CD4-positive, alpha-beta T cell treated with Interleukin-4 for 4 hours (primary cell): ENCODE measurements around the gene ACAP3.

Experiments used
- DNase-seq: peaks from one replicate; pipeline ENCODE4 v3.0.0-alpha.2; 2020

ACAP3 gene, protein sequence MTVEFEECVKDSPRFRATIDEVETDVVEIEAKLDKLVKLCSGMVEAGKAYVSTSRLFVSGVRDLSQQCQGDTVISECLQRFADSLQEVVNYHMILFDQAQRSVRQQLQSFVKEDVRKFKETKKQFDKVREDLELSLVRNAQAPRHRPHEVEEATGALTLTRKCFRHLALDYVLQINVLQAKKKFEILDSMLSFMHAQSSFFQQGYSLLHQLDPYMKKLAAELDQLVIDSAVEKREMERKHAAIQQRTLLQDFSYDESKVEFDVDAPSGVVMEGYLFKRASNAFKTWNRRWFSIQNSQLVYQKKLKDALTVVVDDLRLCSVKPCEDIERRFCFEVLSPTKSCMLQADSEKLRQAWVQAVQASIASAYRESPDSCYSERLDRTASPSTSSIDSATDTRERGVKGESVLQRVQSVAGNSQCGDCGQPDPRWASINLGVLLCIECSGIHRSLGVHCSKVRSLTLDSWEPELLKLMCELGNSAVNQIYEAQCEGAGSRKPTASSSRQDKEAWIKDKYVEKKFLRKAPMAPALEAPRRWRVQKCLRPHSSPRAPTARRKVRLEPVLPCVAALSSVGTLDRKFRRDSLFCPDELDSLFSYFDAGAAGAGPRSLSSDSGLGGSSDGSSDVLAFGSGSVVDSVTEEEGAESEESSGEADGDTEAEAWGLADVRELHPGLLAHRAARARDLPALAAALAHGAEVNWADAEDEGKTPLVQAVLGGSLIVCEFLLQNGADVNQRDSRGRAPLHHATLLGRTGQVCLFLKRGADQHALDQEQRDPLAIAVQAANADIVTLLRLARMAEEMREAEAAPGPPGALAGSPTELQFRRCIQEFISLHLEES

DNA sequence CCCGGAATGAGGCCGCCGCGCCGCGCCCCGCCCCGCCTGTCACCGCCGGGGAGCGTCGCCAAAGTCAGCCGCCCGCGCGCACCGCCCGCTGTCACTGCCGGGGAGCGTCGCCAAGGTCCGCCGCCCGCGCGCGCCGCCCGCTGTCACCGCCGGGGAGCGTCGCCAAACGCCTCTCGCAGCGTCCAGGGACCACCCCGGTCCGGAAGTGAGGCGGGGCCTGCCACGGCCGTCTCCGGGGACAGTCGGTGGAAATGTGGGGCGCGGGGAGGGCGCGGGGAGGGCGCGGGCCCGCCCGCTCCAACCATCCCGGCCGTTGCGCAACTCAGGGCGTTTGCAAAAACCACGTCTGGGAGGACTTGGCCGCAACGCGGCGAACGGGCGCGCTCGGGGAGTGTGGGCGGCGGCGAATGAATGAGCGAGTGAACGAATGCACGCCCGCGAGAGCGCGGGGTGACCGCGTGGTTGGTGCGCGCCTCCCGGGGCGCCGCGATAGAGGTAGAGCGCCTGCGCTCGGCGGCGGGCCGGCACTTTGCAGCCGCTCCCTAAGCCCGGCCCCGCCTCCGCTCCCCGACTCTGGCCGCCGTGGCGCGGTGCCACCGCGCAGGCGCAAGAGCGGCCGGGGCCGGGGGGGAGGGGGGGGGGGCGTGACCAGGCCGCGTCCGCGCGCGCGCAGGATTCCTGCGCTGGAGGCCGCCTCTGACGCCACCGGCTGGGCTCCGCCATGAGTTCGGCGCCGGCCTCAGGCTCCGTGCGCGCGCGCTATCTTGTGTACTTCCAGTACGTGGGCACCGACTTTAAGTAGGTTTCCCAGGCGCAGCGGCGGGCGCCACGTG lies at the start of gene ACAP3, which contains the start of gene PUSL1:
TSS of gene ACAP3 (minus strand) at position 8 of the 833 bp plus-strand sequence. CDS start 115 bp downstream, outside the sequence.
TSS of gene PUSL1 (plus strand) at position 675 of the 833 bp plus-strand sequence. CDS start at position 722, 47 bp downstream.
- peak; percentile 88 for DNase-seq

DNA sequence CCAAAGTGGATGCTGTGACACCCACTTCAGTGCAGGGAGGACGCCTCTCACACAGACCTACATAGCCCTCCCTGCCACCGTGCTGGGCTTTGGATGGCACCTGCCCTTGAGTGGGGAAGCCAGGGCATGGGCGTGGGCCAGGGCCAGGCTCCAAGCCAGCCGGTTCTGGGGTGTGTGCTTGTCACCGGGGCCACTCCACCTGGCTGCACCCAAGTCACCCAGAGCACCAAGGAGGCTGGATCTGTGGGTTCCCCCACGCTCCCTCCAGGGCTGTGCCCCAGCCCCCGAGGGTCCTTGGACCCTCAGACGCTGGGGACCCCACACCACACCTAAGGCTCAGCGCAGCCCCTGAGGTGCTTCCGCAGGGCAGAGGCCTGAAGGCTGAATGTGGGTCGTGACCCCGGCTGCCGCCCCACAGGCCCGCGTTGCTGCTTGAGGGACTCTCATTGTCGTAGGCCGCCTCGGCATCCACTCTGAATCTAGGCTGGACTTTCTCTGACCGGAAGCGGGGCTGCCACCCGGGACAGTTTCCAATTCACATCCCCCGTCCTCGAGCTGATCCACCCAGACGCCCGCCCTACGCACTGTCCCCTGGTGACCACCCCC lies 49.2 kb upstream of the ACAP3 start:
- DNase-seq, result no peak

DNA sequence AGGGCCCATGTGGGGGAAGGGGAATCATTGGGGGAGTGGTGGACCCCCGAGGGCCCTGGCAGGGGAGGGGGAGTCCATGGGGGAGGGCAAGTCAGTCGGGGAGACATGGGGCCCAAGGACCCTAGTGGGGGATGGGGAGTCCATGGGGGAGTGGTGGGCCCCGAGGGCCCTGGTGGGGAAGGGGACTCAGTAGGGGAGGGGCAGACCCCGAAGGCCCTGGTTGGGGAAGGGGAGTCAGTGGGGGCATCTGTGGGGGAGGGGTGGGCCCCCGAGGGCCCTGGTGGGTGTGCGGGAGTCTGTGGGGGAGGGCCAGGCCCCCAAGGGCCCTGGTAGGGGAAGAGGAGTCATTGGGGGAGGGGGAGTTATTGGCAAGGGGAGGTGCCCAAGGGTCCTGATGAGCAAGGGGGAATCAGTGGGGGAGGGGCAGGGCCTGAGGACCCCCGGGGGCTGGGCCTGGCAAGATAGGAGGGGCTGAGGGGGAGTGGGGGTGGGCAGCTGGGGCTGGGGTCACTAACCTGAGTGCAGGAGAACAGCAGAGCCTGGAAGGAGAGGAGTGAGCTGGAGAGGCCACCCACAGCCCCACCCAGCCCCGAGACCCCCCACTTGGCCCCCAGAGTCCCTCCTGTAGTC lies 48.6 kb upstream of the ACAP3 start:
- DNase-seq, result no peak

DNA sequence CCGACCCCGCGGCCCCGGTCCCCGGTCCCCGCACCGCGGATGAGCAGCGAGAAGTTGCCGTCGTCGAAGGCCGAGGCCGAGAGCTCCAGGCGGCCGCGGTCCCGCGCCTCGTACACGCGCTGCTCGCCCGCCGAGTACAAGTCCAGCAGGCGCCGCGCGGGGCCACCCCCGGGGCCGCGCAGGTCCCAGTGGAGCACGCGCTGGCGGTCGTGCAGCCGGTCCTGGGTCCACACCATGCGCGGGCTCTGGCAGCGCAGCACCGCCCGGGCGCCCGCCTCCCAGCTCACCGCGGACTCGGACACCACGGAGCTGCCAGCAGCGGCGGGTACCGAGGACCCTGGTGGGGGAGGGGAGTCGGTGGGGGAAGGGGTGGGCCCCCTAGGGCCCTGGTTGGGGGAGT lies 47.7 kb upstream of the ACAP3 start:
- no peak for DNase-seq

DNA sequence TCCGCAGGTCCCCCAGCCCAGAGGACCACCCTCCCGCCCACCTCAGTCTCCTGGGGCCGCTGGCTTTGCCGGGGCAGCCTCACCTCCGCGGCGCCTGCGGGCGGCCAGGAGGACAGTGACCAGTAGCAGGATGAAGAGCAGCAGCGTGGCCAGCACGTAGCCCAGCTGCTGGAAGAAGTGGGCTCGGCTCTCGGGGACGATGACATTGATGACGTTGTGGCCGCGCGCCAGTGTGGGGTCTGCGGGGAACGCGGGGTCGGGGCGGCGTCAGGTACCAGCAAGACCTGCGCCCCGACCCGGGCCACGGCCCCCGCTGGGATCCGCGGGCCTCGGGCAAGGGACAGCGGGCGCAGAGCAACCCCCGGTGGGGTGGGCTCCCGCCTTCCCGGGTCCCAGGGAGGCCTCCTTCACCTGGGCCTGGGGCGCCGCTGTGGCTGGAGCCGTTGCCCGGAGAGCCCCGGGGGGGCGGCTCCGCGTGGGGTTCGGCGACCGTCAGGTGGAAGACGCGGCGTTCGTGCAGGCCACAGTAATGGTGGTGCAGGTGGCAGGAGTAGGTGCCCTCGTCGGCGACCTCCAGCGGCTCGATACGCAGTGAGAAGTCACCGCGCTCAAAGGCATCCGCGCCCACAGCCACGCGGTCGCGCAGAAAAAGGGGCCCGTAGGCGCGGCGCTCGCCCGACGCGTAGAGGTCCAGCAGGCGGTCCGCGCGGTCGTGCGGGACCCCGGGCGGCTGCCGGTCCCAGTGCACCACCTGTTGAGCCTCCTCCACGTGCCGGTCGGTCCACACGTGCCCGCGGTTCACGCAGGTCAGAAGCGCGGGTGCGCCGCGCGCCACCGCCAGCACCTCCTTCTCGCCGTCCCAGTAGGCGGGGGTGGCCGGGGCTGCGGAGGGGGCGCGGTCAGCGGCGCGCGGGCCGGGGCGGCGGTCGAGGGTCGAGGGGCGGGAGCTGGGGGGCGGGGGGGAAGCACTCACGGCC lies 46.8 kb upstream of the ACAP3 start:
- no peak for DNase-seq

DNA sequence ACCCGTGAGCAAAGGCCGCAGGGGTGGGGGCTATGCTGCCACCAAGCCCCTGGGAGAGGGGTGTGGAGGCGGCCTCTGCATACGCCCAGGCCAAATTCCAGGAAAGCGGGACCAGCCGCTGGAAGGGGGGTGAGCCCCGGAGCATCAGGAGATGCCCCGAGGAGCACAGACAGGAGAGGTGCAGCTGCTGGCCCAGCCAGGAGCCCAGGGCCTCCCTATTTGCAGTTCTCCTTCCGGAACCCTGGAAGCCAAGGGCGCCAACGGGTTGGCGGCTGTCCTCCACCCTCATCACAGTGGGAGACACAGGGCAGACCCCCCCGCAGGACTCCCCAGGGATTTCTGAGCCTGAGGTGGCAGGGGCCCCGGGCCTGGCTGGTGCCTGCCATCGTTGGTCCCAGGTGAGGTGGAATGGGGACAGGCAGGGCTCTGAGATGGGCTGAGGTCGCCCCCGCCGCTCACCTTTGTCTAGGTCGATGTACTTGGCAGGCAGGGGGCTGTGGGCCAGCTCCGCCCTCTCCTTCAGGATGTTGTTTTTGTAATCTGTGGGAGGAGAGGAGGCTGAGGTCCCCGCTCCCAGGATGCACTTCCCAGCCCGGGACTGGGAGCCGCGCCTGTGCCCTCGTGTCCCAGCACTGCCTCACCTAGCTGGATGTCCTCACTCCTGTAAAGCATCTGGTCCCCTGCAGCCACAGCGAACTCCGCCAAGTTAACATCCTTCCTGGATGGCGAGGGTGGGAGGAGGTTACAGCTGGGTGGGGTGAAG lies 45.8 kb upstream of the ACAP3 start:
- no peak for DNase-seq

DNA sequence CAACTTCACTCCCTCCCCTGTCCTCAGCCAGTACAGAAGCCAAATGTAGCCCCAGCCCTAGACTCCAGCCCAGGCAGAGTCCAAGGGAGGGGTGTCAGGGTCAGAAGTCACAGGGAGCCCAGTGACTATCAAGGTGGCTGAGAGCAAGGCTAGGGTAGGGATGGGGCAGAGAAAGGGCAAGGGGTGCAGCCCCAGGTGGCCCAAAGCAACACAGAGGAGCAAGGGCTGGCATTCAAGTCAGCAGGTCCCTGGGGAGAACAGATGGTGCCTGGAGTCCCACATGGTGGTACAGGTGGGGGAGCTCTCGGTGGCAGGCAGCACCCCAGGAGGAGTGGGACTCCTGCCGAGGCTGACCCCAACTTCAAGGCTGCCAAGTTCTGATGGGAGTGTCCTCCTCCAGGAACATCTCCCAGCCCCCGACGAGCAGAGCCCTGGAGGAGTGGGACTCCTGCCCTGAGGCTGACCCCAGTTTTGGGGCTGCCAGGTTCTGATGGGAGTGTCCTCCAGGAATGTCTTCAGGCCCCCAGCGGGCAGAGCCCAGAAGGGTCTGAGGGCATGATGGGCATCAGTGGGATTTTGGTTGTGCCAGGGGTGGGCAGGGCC lies 45.2 kb upstream of the ACAP3 start:
- no peak for DNase-seq

DNA sequence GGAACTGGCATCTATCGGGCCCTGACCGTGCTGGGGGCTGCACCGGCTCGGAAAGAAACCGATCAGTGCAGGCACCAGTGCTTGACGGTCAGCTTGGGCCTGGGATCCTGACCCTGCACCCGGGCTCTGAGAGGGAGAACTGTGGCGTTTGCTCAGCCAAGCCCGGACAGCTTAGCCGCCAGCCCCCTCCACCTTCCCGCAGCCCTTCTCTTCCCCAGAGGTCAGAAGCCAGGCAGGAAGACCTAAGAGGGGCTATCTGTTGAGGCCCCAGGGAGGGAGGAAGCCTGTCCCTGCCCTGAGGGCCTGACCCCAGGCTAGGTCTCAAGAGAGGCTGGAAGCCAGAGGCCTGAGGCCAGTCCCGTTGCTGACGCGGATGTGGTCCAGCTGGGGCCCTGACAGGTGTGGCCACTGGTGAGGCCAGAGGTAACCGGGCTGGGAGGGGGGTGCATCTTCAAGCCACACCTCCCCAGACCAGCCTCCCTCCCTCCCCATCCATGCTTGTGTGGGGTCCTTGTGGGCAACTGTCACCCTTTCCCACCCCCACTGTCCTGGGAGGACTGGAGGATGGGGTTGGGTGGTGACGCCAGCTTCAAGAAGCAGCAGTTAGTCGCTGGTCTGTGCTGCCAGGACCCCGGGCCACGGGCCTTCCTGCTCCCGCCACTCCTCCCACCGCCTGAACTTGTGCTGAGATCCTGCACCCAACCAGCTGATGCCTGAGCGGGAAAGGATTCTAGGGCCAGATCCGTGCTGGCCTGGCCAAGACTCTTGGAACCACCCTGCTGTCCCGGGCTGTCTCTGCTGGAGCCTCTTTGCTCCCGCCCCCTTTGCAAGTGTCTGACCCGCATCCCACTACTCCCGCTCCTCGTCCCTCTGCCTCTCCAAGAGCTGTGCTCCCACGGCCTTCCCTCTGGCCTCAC lies 44.0 kb upstream of the ACAP3 start:
- no peak for DNase-seq

DNA sequence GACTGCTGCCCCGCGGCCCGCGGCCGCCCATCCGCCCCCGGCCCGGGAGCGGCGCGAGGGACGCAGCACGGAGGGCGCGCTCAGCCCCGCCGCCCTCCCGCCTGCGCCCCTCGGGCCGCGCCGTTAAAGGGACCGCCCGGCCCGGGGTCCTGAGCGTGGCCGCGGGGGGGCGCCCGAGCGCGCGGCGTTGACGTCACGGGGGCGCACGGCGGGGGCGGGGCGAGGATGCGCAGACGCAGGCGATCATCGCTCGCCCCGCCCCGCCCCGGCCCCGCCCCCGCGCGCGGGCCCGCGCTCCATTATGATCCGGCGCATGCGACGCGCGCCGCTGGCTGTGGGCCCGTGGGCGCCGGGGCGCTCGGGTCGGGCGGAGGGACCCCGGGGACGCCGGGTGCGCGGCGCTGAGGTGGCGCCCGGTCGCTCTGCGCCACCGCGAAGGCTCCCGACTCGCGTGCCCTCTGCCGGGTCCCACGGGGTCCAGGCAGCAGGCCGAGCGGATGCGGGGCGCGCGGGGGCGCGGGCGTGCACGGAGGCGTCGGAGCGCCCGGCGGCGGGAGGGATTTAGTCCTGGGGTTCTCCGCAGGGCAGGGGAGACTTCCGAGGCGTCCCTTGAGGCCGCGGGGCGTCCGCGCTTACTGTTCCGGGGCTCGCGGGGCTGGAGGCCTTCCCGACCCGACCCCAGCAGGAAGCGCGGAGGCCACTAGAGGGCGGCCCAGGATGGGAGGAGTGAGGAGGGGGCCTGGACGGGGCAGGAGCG lies 41.7 kb upstream of the ACAP3 start, which contains the start of gene DVL1:
TSS of gene DVL1 (minus strand) at position 163 of the 757 bp plus-strand sequence. CDS start 353 bp downstream, outside the sequence.
- DNase-seq, result peak; percentile 48

DNA sequence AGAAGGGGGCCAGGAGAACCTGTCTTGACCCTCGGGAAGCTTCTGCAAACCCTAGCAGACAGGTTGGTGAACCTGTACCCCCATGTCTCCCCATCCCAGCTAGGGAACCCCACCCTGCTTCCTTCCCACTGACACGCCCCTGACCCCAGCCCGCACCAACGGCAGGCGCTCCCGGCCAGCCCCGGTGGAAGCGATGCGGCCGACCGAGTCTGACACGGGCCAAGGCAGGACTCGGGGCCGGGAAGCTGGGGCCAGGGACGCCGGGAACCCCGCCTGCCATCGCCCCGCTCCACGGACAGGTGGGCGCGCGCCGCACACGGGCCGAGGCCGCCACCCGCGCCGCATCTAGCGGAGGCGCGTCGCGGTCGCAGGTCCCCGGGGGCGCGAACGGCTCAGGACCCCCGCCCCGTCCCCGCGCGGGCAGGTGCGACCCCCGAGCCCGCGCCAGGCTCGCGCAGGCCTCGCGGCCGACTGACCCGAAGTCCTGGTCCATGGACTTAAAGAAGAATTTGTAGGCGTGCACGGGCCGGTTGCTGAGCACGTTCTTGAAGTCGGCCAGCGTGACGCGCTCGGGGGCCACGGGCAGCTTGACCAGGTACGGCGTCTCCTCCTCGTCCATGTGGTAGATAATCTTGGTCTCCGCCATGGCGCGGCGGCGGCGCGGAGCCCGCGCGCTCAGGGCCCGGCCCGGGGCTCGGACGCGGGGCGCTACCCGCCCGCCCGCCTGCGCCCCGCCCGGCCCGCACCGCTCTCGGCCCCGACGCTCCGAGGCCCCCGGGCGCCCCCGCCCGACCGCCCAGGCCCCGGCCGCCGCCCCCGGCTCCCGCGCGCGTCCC lies 40.9 kb upstream of the ACAP3 start:
- DNase-seq, result no peak

DNA sequence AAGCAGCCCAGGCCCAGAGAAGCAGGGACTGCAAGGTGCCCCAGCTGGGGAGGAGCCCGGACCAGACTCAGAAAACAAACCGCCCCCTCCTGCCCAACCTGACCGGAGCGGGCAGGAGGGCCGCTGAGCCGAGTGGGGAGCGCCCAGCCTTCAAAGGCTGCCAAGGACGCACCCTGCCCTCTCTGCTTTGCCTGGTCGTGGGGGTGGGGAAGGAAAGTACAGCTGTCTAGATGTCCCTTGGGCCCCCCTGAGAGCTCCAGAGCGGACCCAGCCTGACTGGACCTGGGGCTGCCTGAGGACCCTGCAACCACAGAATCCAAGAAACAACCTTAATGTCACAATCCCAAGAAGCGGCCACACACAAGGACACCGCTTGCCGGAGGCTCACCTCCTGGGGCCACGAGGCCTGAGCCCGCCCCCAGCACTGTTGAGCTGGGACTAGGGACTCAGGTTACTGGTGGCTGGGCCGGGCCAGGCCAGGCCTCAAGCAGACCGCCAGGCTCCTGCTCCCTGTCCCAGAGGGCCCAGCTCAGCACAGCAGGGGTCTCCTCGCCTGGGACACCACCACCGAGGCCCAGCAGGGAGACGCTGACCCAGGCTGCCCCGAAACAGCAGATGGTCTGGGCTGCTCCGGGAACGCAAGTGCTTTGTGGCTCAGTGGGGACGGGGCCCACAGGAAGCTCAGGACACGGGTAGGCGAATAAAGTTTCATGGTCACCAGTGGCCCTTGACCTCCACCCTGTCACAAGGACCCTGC lies 40.1 kb upstream of the ACAP3 start:
- no peak for DNase-seq

DNA sequence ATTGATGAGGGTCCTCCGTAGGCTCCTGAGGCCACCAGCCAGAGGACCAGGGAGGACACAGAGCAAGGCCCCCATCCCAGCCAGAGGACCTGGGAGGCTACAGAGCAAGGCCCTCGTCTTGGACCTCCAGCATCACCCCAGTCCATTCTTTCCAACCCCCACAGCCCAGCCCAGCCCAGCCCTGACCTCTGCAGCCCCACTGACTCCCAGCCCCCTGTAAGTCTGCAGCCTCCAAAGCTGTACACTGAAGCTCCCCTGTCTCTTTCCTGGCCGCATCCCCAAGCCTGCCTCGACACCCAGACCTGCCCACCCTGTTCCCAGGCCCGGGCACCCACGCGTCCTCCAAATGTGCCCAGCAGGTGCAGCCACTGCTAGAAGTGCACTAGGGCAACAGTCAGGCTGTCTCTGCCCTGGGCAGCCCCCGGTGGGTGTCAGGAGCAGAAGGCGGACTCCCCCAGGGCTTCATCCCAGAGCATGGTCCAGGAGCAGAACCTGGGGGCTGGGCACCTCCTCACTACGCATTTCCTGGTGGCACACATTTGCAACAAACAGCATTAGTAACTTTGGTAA lies 39.4 kb upstream of the ACAP3 start:
- no peak for DNase-seq

DNA sequence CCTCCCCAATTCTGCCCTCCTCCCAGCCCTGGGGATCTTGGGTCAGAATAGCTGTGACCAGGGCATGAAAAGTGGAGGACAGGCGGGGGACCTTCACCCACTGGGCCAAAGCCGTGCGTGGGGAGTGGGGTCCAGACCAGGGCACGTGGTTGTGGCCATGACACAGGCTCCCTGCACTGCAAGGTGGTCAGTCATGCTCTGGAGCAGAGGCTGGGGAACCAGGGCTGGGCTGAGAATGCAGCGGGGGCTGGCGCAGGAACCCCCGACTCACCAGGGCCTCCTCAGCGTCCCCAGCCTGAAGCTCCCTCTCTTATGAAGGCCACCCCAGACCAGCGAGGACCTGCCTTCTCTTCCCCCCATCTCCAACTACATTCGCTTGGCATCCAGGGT lies 38.8 kb upstream of the ACAP3 start:
- no peak for DNase-seq

DNA sequence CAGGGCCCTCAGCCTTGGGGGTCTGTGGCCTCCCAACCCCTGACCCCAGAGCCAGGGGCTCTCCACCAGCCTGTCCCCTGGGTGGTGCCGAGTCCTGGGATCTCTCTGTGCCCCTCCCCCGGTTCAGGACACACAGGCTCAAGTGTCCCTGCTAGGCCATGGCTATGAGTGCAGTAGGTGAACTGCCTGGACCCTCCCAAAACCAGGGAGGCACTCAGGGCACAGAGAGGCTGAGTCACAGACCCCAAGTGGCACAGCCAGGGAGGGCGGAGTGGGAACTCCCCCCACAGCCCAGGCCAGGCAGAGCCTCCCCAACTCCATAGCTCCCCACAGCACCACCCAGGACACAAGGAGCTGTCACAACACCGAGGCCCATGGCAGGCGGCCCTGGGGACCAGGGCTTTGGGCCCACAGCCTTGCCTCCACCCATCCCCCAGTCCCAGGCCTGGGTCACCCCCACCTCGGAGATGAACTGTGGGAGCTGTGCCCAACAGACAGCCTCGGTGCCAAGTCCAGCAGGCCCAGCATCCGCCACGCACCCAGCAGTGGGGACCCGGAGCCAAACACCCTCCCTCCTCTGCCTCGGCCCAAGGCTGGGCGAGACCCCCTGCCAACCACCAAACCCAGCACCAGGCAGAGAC lies 38.2 kb upstream of the ACAP3 start:
- DNase-seq, result no peak

DNA sequence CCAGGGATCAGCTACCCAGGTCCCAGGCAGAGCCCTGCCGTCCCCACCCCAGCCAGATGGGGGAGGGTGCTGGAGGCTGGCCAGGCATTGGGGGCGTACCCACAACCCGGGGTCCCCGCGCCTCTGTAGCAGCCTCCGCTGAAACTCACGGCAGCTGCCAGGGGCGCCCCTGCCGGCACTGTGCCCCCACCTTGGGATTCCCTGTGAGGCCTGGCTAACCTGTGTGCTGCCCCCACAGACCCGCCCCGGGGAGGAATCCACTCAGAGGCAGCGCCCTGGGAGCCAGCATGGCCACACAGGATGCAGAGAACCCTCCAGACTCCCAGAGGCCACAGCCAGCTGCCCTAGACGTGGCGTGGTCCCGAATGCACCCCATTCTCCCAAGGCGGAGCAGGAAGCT lies 37.7 kb upstream of the ACAP3 start:
- no peak for DNase-seq
